OCI-LY7 (cell line): Measurements from ENCODE around the gene PCED1B.
A peak's percentile ranks its signal among the peaks of the same experiment; 100 is the strongest.

ENCODE experiments used
- EZH2phosphoT487 ChIP-seq: fragments of 200-600 bp; sonication (generic); IDR thresholded peaks from 2 replicates; pipeline ENCODE4 v1.6.1; 2018; ENCODE audit warnings: low read depth, borderline replicate concordance, mild to moderate bottlenecking, mixed run types, antibody characterized with exemption, low read length, moderate library complexity, mixed read lengths
- TF ChIP-seq, protein P1 (sequence below): fragments of 200-600 bp; sonication (generic); conservative IDR thresholded peaks from 2 replicates; pipeline ENCODE4 v1.5.1; 2014; ENCODE audit warnings: mild to moderate bottlenecking, antibody characterized with exemption, low read length, moderate library complexity, mixed read lengths

DNA sequence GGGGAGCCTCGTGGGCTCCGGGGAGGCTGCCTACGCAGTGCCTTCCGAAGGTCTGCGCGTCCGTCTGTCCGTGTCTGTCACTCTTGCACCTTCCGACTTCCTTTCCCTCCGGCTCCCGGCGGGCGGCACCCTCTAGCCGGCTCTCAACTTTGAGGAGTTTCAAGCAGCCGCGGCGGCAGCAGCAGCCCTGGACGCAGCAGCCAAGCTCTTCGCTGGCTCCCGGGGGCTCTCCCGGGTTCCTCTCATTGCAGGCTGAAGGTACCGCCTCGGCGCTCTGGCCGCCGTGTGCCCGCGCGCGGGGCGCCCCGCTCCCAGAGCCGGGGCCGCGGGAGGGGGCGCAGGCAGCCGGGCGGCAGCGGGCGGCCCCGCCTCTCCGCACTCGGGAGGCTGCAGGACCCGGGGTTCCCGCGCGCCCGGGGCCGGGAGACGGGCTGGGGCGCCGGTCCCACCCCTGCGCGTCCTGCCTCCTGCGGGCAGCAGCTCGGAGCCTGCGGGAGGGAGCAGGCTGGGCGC lies at the start of gene PCED1B, which contains the start of gene AMIGO2:
- TF ChIP-seq, protein P1, sequence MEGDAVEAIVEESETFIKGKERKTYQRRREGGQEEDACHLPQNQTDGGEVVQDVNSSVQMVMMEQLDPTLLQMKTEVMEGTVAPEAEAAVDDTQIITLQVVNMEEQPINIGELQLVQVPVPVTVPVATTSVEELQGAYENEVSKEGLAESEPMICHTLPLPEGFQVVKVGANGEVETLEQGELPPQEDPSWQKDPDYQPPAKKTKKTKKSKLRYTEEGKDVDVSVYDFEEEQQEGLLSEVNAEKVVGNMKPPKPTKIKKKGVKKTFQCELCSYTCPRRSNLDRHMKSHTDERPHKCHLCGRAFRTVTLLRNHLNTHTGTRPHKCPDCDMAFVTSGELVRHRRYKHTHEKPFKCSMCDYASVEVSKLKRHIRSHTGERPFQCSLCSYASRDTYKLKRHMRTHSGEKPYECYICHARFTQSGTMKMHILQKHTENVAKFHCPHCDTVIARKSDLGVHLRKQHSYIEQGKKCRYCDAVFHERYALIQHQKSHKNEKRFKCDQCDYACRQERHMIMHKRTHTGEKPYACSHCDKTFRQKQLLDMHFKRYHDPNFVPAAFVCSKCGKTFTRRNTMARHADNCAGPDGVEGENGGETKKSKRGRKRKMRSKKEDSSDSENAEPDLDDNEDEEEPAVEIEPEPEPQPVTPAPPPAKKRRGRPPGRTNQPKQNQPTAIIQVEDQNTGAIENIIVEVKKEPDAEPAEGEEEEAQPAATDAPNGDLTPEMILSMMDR = peak; percentile 43
- TF ChIP-seq EZH2phosphoT487 = no peak
